Measurements from ENCODE around the gene LAMA2.

GRCh38 chr6:129113637-129114036, 230.7 kb downstream of the LAMA2 start:
- TF ChIP-seq CTCF (IDR thresholded peaks at IDR 0.05; ENCODE audit: low read length), result no peak
- no peak for TF ChIP-seq EZH2 (optimal IDR thresholded peaks at IDR 0.05; ENCODE audit: low read depth, low read length)
